Prostate gland (tissue), 2 donors: ENCODE data around the gene LCP2. TPM values are rescaled to one million over a fixed set of nuclear protein-coding genes. Genes with fewer than 3 reads are reported as not detected.

Experiments used
- DNase-seq: peaks from one replicate; pipeline ENCODE4 v3.0.0-alpha.2; 2019; ENCODE audit warnings: low spot score
- H3K27ac ChIP-seq, 2 donors: fragments of 200-600 bp; sonication (generic); 2 replicates each; pipeline ENCODE4 v1.5.1; 2017 to 2019
- H3K27me3 ChIP-seq: fragments of 200-600 bp; sonication (generic); replicated peaks from 2 replicates; pipeline ENCODE4 v1.5.1; 2019; ENCODE audit not compliant: insufficient read depth
- H3K36me3 ChIP-seq, 2 donors: fragments of 200-600 bp; sonication (generic); 1 replicate in 1 of 2; 2 replicates in 1 of 2; pipeline versions ENCODE4 v1.5.1 to v1.8.1; 2017 to 2019
- H3K4me1 ChIP-seq: fragments of 200-600 bp; sonication (generic); replicated peaks from 2 replicates; pipeline ENCODE4 v1.5.1; 2019
- H3K4me3 ChIP-seq, 2 donors: fragments of 200-600 bp; sonication (generic); 2 replicates each; pipeline ENCODE4 v1.5.1; 2017 to 2019
- H3K9me3 ChIP-seq: fragments of 200-600 bp; sonication (generic); 2 replicates; pipeline ENCODE4 v1.5.1; 2017
- CTCF ChIP-seq, 4 experiments: fragments of 200-600 bp in 2 of 4; fragments of 450-650 bp in 2 of 4; sonication (generic) in 2 of 4; IDR thresholded peaks; 1 replicate in 3 of 4; 2 replicates in 1 of 4; pipeline ENCODE4 v1.5.1; 2016 to 2019; ENCODE audit warnings: antibody characterized with exemption in 4 of 4, mild to moderate bottlenecking in 2 of 4, moderate library complexity in 2 of 4
- POLR2A ChIP-seq: fragments of 450-650 bp; IDR thresholded peaks from one replicate; pipeline ENCODE4 v1.6.1; 2016; ENCODE audit warnings: antibody characterized with exemption, mild to moderate bottlenecking
- POLR2AphosphoS5 ChIP-seq: sonication (generic); formaldehyde crosslinking; IDR thresholded peaks from one replicate; pipeline ENCODE4 v1.6.1; 2017; ENCODE audit warnings: antibody characterized with exemption
- WGBS: methylation state at CpG from one replicate; pipeline ENCODE4 v1.1.5; 2018; 5-methylcytosine and 5-hydroxymethylcytosine counted together
- intact Hi-C: fragments of 100-400 bp; cut with DNase I; formaldehyde crosslinking; loops from one replicate; pipeline ENCODE4 v1.14.2; 2022
- total RNA-seq, 2 donors: library from RNA; depleted of rRNA; stranded (reverse); fragments of >200 nt; gene quantifications; one replicate each; pipeline ENCODE4 v1.1.0, GENCODE V29; 2016

The LCP2 gene
- total RNA-seq, 2 donors from 2014 or later = 3.3 to 11.3 TPM

- peaks cover 4% of the 10 kb centered on the region for H3K4me1 ChIP-seq
- no peaks in the 10 kb centered on the region for H3K27me3 ChIP-seq
- H3K27ac ChIP-seq = no peak overlapping the region
- no peaks in the 10 kb centered on the region for H3K36me3 ChIP-seq
- intact Hi-C loops = no loop called here
- 77% methylated on average over 1 of the region's 1 CpG for WGBS
- no peak overlapping the region for H3K4me3 ChIP-seq
- no peaks in the 10 kb centered on the region for H3K9me3 ChIP-seq
- no peak for DNase-seq
- TF ChIP-seq CTCF (IDR thresholded peaks at IDR 0.05) = no peak
- no peak for TF ChIP-seq POLR2A
- no peak for TF ChIP-seq POLR2AphosphoS5
Measured at GRCh38 chr5:170256571-170256970, 41.0 kb downstream of the LCP2 start.

- no peaks in the 10 kb centered on the region for H3K9me3 ChIP-seq
- no peaks in the 10 kb centered on the region for H3K27me3 ChIP-seq
- H3K4me1 ChIP-seq = peaks cover 7% of the 10 kb centered on the region
- DNase-seq = peak; percentile 30
- H3K36me3 ChIP-seq = no peaks in the 10 kb centered on the region
- intact Hi-C loops = no loop called here
- H3K27ac ChIP-seq = no peak overlapping the region
- no peak overlapping the region for H3K4me3 ChIP-seq
- TF ChIP-seq POLR2AphosphoS5 = peak; percentile 16
- no peak for TF ChIP-seq POLR2A
- no peak for TF ChIP-seq CTCF (IDR thresholded peaks at IDR 0.05)
- WGBS = 55% methylated on average over 8 of the region's 8 CpGs
Measured at GRCh38 chr5:170254056-170254455, 43.5 kb downstream of the LCP2 start.

GRCh38 chr5:170252720-170253350 is 44.7 kb downstream of the LCP2 start:
- WGBS = 18% methylated on average over 9 of the region's 9 CpGs

GRCh38 chr5:170252109-170252508 is 45.5 kb downstream of the LCP2 start:
- DNase-seq = no peak
- WGBS = 25% methylated on average over 3 of the region's 3 CpGs
- intact Hi-C loops = no loop called here
- H3K9me3 ChIP-seq = no peaks in the 10 kb centered on the region
- no peak overlapping the region for H3K4me3 ChIP-seq
- TF ChIP-seq CTCF (IDR thresholded peaks at IDR 0.05) (no peak), POLR2A (no peak), POLR2AphosphoS5 (no peak)
- H3K27me3 ChIP-seq = no peaks in the 10 kb centered on the region
- H3K27ac ChIP-seq = peak overlapping the region in 1 of 2 donors; percentile 22
- H3K4me1 ChIP-seq = peaks cover 7% of the 10 kb centered on the region
- H3K36me3 ChIP-seq = no peaks in the 10 kb centered on the region

More at GRCh38 chr5:170252720-170253350, 44.7 kb downstream of the LCP2 start:
- Histone ChIP-seq H3K27ac (no peak overlapping the region), H3K9me3 (no peaks in the 10 kb centered on the region), H3K4me1 (peaks cover 7% of the 10 kb centered on the region), H3K36me3 (no peaks in the 10 kb centered on the region), H3K27me3 (no peaks in the 10 kb centered on the region), H3K4me3 (no peak overlapping the region)
- intact Hi-C loops = no loop called here
- TF ChIP-seq POLR2A = no peak
- no peak for TF ChIP-seq CTCF (IDR thresholded peaks at IDR 0.05)
- no peak for DNase-seq

- Histone ChIP-seq H3K27ac (peak overlapping the region in 1 of 2 donors; percentile 22), H3K27me3 (no peaks in the 10 kb centered on the region), H3K4me3 (no peak overlapping the region), H3K36me3 (no peaks in the 10 kb centered on the region), H3K4me1 (peaks cover 7% of the 10 kb centered on the region), H3K9me3 (no peaks in the 10 kb centered on the region)
- intact Hi-C loops = no loop called here
- WGBS = 38% methylated on average over 2 of the region's 2 CpGs
- DNase-seq = no peak
- no peak for TF ChIP-seq CTCF (IDR thresholded peaks at IDR 0.05)
- TF ChIP-seq POLR2AphosphoS5 = peak; percentile 36
Measured at GRCh38 chr5:170251462-170251861, 46.1 kb downstream of the LCP2 start.
